ENCODE measurements around the gene RASSF6. TPM values are rescaled to one million over a fixed set of nuclear protein-coding genes. Genes with fewer than 3 reads are reported as not detected.

RASSF6 gene
- total RNA-seq, 1 experiment from 2014 or later: 0.22 TPM

GRCh38 chr4:73613130-73613529, 7.1 kb downstream of the RASSF6 start:
- Histone ChIP-seq H2BK120ac (ENCODE audit: low read depth, low read length, poor library complexity, severe bottlenecking) (no peak overlapping the region), H4K20me1 (ENCODE audit: control insufficient read depth, insufficient read depth, insufficient read length) (no peaks in the 10 kb centered on the region), H3K4me1 (ENCODE audit: insufficient read depth, low read length) (no peaks in the 10 kb centered on the region), H4K8ac (replicated peaks; ENCODE audit: insufficient read length, low read depth, low read length) (no peak overlapping the region), H2BK12ac (ENCODE audit: insufficient read length, low read depth, low read length) (no peak overlapping the region), H2AFZ (ENCODE audit: low read length) (no peak overlapping the region), H3T11ph (ENCODE audit: low read length) (no peak overlapping the region), H2BK5ac (ENCODE audit: insufficient read length, low read length) (no peak overlapping the region), H3K27ac (ENCODE audit: insufficient read length, low read depth, low read length) (no peak overlapping the region), H4K5ac (ENCODE audit: insufficient read length, low read depth, low read length) (no peak overlapping the region), H2BK15ac (ENCODE audit: low read depth, low read length) (no peak overlapping the region), H3K4me2 (ENCODE audit: insufficient read depth, insufficient read length, low read length) (no peak overlapping the region), H3K23ac (ENCODE audit: insufficient read length, low read depth, low read length) (no peak overlapping the region), H2AK5ac (ENCODE audit: insufficient read length, low read length) (no peak overlapping the region), H3K79me2 (ENCODE audit: insufficient read depth, low read length) (no peaks in the 10 kb centered on the region), H3K14ac (ENCODE audit: insufficient read depth, low read length) (no peak overlapping the region), H4K91ac (ENCODE audit: insufficient read length, low read depth, low read length) (no peak overlapping the region), H3K79me1 (ENCODE audit: insufficient read depth, low read depth, low read length, poor library complexity, severe bottlenecking) (no peaks in the 10 kb centered on the region), H3K18ac (ENCODE audit: insufficient read length, low read depth, low read length) (no peak overlapping the region), H2BK20ac (ENCODE audit: low read depth, low read length, poor library complexity, severe bottlenecking) (no peak overlapping the region), H3K23me2 (ENCODE audit: insufficient read length, low read depth, low read length, poor library complexity, severe bottlenecking) (no peaks in the 10 kb centered on the region), H3K56ac (ENCODE audit: insufficient read length, low read depth, low read length) (no peak overlapping the region), H3K27me3 (ENCODE audit: insufficient read depth, low read length) (no peaks in the 10 kb centered on the region), H3K4ac (ENCODE audit: low read depth, low read length) (no peak overlapping the region), H3K9ac (ENCODE audit: extremely low read depth, insufficient read length, low read length) (no peak overlapping the region), H3K9me3 (ENCODE audit: control insufficient read depth, low read depth, low read length) (no peaks in the 10 kb centered on the region)
- peaks cover 7 to 8% of the 10 kb centered on the region in 2 experiments for H3K4me1 Mint-ChIP-seq
- TF ChIP-seq, protein P1, sequence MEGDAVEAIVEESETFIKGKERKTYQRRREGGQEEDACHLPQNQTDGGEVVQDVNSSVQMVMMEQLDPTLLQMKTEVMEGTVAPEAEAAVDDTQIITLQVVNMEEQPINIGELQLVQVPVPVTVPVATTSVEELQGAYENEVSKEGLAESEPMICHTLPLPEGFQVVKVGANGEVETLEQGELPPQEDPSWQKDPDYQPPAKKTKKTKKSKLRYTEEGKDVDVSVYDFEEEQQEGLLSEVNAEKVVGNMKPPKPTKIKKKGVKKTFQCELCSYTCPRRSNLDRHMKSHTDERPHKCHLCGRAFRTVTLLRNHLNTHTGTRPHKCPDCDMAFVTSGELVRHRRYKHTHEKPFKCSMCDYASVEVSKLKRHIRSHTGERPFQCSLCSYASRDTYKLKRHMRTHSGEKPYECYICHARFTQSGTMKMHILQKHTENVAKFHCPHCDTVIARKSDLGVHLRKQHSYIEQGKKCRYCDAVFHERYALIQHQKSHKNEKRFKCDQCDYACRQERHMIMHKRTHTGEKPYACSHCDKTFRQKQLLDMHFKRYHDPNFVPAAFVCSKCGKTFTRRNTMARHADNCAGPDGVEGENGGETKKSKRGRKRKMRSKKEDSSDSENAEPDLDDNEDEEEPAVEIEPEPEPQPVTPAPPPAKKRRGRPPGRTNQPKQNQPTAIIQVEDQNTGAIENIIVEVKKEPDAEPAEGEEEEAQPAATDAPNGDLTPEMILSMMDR (conservative IDR thresholded peaks at IDR 0.05): no peak
- WGBS (ENCODE audit: extremely low coverage, insufficient read length, low lambda C conversion rate): no CpG with 5 or more reads among the region's 2 CpGs
- H3K4me3 Mint-ChIP-seq: no peak overlapping the region
- no peaks in the 10 kb centered on the region for H3K9me3 Mint-ChIP-seq
- H3K27ac Mint-ChIP-seq: no peak overlapping the region
- no peaks in the 10 kb centered on the region for H3K27me3 Mint-ChIP-seq (ENCODE audit: low read depth)
- H3K36me3 Mint-ChIP-seq (ENCODE audit: insufficient read depth in 1 of 3, low read depth in 3 of 3): no peaks in the 10 kb centered on the region
- DNase-seq: no peak
